Testis (tissue), 3 donors: Measurements from ENCODE around the gene LSR. TPM values are rescaled to one million over a fixed set of nuclear protein-coding genes. Genes with fewer than 3 reads are reported as not detected.
A peak's percentile ranks its signal among the peaks of the same experiment; 100 is the strongest.

Experiments used
- DNase-seq: peaks from one replicate; pipeline ENCODE4 v3.0.0-alpha.2; 2019
- H3K27ac ChIP-seq, 2 donors: fragments of 200-600 bp; sonication (generic); one replicate each; pipeline ENCODE4 v1.5.1; 2019
- H3K27me3 ChIP-seq: fragments of 200-600 bp; sonication (generic); one replicate; pipeline ENCODE4 v1.5.1; 2019
- H3K36me3 ChIP-seq: fragments of 200-600 bp; sonication (generic); one replicate; pipeline ENCODE4 v1.5.1; 2017; ENCODE audit warnings: low read depth; ENCODE audit errors: missing control alignments
- H3K4me1 ChIP-seq: fragments of 200-600 bp; sonication (generic); one replicate; pipeline ENCODE4 v1.5.1; 2019
- H3K4me3 ChIP-seq, 2 donors: fragments of 200-600 bp; sonication (generic); one replicate each; pipeline ENCODE4 v1.5.1; 2017 to 2019
- H3K9me3 ChIP-seq: fragments of 200-600 bp; sonication (generic); one replicate; pipeline ENCODE4 v1.5.1; 2017
- POLR2A ChIP-seq: fragments of 450-650 bp; IDR thresholded peaks from one replicate; pipeline ENCODE4 v1.6.1; 2017; ENCODE audit warnings: antibody characterized with exemption, mild to moderate bottlenecking, moderate library complexity
- WGBS, 2 donors: methylation state at CpG; one replicate each; pipeline ENCODE4 v1.1.5; 2018; 5-methylcytosine and 5-hydroxymethylcytosine counted together
- intact Hi-C: fragments of 100-400 bp; cut with DNase I; formaldehyde crosslinking; loops from one replicate; pipeline ENCODE4 v1.15.1; 2023; ENCODE audit warnings: low total_unique reads
- polyA plus RNA-seq: library from polyadenylated mRNA; stranded (reverse); fragments of 350-450 nt; fragmentation: Illumina TruSeq; extraction: RNeasy Lipid Tissue Mini Kit (QIAGEN cat#74804); gene quantifications from one replicate; pipeline ENCODE4 v1.2.3, GENCODE V29; 2014; ENCODE audit warnings: low read depth, low replicate concordance; ENCODE audit not compliant: insufficient read depth
- total RNA-seq, 2 donors: library from RNA; depleted of rRNA; stranded (reverse); fragments of >200 nt; gene quantifications; one replicate each; pipeline ENCODE4 v1.2.3, GENCODE V29; 2016
- TF ChIP-seq, protein P1 (sequence below), 3 experiments: fragments of 450-650 bp in 2 of 3; fragments of 200-600 bp in 1 of 3; sonication (generic) in 1 of 3; IDR thresholded peaks; one replicate each; pipeline ENCODE4 v1.5.1; 2016 to 2019; ENCODE audit warnings: antibody characterized with exemption in 3 of 3, mild to moderate bottlenecking in 2 of 3, moderate library complexity in 1 of 3

LSR gene
- total and polyA plus RNA-seq, 3 donors from 2014 or later = 85.7 to 195 (median 154) TPM

DNA sequence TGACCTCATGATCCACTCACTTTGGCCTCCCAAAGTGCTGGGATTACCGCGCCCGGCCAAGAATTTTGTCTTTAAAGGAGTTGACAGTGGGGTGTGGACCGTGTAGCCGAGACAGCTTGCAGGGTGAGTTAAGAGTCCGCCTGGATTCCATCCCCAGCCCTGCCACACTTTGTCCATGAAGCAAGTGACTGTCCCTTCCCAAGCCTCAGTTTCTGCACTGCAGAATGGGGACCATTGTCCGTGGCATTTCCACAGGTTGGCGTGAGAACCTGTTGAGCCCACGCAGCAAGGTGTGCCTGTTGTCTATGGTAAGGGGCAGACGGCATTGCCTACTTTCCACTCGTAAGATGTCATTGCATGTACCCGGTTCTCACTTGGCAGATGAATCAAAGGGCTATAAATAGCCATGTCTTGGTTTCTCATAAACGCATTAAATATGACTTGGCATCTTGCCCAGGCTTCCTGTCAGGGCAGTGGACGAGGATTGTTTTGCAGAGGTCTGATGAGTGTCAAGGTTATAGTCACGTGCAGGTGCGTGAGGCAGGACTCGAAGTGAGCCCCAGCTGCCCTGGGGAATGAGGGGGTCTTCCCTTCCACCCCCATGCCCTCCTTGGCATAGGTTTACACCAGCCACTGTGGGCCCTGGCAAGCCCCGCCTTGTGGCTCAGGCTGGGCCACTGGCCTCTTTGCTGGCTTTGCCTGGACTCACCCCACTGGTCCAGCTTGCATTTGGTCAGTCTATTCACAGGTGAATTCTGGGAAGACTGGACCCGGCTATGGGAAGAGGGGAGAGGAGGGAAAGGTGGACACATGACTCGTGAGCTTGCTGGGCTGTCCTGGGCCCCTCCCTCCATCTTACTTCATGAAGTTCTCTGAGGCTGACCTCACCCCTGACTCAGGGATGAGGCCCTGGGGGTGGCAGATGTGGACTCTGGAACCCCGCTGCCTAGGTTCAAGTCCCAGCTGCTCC, 34.9 kb upstream of the LSR start:
- peak; percentile 89 for DNase-seq
- Histone ChIP-seq H3K4me3 (no peak overlapping the region), H3K36me3 (no peaks in the 10 kb centered on the region), H3K9me3 (no peaks in the 10 kb centered on the region), H3K4me1 (peaks cover 15% of the 10 kb centered on the region), H3K27ac (peak overlapping the region; percentile 63 to 73), H3K27me3 (no peaks in the 10 kb centered on the region)
- TF ChIP-seq POLR2A = no peak
- TF ChIP-seq, protein P1, sequence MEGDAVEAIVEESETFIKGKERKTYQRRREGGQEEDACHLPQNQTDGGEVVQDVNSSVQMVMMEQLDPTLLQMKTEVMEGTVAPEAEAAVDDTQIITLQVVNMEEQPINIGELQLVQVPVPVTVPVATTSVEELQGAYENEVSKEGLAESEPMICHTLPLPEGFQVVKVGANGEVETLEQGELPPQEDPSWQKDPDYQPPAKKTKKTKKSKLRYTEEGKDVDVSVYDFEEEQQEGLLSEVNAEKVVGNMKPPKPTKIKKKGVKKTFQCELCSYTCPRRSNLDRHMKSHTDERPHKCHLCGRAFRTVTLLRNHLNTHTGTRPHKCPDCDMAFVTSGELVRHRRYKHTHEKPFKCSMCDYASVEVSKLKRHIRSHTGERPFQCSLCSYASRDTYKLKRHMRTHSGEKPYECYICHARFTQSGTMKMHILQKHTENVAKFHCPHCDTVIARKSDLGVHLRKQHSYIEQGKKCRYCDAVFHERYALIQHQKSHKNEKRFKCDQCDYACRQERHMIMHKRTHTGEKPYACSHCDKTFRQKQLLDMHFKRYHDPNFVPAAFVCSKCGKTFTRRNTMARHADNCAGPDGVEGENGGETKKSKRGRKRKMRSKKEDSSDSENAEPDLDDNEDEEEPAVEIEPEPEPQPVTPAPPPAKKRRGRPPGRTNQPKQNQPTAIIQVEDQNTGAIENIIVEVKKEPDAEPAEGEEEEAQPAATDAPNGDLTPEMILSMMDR (IDR thresholded peaks at IDR 0.05) = no peak
- 36 to 44% methylated on average over 17 to 21 of the region's 21 CpGs for WGBS, 2 donors
- intact Hi-C loops = no loop called here

DNA sequence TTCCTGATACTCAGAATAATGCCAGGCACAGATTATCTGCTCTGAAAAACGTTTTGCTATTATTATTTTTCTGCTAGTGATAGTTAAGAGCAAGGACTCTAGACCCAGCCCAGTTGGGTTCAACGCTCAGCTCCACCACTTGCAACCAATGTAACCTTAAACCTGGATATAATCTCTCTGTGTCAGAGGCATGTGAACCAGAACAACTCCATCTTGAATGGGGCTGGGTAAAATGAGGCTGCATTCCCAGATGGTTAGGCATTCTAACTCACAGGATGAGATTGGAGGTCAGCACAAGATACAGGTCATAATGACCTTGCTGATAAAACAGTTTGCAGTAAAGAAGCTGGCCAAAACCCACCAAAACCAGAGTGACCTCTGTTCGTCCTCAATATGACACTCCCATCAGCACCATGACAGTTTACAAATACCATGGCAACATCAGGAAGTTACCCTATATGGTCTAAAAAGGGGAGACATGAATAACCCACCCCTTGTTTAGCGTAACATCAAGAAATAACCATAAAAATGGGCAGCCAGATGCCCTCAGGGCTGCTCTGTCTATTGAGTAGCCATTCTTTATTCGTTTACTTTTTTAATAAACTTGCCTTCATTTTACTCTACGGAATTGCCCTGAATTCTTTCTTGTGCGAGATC, 33.9 kb upstream of the LSR start:
- Histone ChIP-seq H3K36me3 (no peaks in the 10 kb centered on the region), H3K9me3 (no peaks in the 10 kb centered on the region), H3K4me1 (peaks cover 15% of the 10 kb centered on the region), H3K4me3 (no peak overlapping the region), H3K27ac (no peak overlapping the region), H3K27me3 (no peaks in the 10 kb centered on the region)
- DNase-seq = no peak
- WGBS, 2 donors = 74 to 75% methylated on average over 7 of the region's 7 CpGs
- TF ChIP-seq, protein P1 (IDR thresholded peaks at IDR 0.05) = no peak
- no peak for TF ChIP-seq POLR2A
- intact Hi-C loops = no loop called here

DNA sequence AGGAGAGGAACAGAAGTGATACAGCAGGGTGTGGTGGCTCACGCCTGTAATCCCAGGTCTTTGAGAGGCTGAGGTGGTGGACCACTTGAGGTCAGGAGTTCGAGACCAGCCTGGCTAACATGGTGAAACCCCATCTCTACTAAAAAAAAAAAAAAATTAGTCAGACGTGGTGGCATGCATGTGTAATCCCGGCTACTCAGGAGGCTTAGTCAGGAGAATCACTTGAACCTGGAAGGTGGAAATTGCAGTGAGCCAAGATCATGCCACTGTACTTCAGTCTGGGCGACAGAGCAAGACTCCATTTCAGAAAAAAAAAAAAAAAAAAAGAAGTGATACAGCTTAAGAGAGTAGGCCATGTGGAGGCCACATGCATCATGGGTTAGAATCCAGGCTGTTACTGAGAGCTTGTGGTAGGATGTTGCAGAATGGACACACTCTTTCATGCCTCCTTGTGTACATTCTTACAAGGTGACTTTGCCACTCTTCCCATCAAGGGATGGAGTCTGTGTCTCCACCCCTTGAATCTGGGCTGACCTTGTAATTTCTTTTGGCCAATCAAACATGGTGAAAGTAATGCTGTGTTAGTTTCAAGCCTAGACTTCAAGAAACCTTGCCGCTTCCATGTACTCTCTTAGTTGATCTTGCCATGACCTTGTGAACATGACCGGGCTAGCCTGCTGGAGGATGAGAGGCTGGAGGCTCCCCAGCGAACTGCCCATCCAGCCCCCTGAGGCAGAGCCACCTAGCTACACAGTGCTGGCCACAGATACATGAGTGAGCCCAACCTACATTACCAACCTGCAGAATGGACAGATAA, 32.6 kb upstream of the LSR start:
- Histone ChIP-seq H3K9me3 (no peaks in the 10 kb centered on the region), H3K27ac (no peak overlapping the region), H3K4me3 (no peak overlapping the region), H3K27me3 (no peaks in the 10 kb centered on the region), H3K4me1 (peaks cover 22% of the 10 kb centered on the region), H3K36me3 (no peaks in the 10 kb centered on the region)
- intact Hi-C loops = no loop called here
- no peak for TF ChIP-seq POLR2A
- TF ChIP-seq, protein P1 (IDR thresholded peaks at IDR 0.05) = no peak
- 85 to 90% methylated on average over 8 of the region's 8 CpGs for WGBS, 2 donors
- no peak for DNase-seq

DNA sequence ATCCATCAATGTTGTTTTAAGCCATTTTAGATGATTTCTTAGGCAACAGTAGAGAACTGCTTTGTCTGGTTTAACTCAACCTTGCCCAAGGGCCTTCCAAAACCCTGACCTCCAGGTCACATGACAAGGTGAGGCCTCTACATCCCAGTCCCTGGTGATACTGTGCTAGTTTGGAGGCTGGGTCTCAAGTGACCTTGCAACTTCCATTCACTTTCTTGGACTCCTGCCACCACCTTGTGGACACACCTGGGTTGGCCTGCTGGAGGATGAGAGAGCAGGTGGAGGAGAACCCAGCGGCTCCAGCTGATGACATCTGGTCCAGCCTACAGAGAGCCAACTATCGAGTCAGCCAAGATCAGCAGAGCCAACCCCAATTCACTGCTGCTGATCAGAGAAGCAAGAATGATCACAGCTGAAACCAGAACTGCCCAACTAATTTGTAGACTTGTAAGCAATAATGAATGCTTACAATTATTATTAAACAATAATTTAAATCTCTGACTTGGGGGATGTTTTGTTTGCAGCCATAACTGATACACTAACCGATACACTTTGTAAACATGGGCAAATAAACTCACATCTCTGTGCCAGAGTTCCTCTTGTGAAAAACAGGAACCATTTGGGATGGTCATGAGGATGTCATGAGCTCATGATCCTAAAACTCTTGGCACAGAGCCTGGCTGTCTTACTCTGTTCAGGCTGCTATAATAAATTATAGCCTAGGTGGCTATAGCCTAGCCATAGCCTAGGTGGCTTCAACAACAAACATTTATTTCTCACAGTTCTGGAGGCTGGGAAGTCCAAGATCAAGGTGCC, 31.8 kb upstream of the LSR start:
- no peaks in the 10 kb centered on the region for H3K9me3 ChIP-seq
- H3K4me1 ChIP-seq = peaks cover 24% of the 10 kb centered on the region
- no peaks in the 10 kb centered on the region for H3K36me3 ChIP-seq
- TF ChIP-seq, protein P1 (IDR thresholded peaks at IDR 0.05) = no peak
- no peak for TF ChIP-seq POLR2A
- intact Hi-C loops = no loop called here
- no peaks in the 10 kb centered on the region for H3K27me3 ChIP-seq
- WGBS, 2 donors = 68 to 86% methylated on average over 3 of the region's 3 CpGs
- peak; percentile 43 for DNase-seq
- H3K27ac ChIP-seq = no peak overlapping the region
- H3K4me3 ChIP-seq = no peak overlapping the region
